GM18519 (cell line): ENCODE results near the gene B4GALNT1.

Source experiments
- ATAC-seq: cut with Tn5 transposase; IDR thresholded peaks from one replicate; pipeline ENCODE4 v1.9.1; 2021; ENCODE audit warnings: mild to moderate bottlenecking, moderate library complexity; ENCODE audit not compliant: unreplicated experiment, low FRiP score

The B4GALNT1 gene

DNA sequence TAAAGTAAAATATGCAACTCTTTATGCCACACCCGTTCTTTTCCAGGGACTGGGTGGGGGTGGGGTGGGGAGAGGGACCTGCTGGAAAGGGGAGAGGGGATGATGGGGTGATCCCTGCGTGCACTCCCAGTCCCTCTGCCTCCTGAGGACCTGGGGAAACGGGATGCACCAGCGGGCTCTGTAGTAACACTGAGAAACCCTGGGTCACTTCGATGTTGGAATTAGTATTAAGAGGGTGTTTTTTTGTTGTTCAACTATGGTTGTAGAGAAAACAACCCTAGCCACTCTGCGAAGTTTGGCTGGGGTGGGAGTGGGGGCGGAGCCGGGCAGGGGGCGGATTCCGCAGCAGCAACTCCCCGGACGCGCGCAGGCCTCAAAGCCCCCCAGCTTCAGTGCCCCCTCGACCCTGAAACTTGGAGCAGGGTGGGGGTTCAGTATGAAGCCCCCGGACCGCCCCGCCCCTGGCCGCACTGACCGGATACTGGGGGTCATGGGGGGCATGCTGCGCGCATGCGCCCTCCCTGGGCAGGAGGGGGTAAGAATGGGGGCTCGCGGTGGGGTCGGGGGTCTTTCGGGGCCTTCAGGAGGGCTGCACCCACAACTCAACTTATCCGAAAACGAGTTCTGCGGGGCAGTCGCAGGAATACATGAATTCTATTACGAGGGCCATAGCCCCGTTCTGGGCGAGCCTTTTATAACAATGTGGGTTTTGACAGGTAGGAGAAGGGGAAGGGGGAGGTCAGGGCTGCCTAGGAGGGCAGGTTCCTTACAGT lies 23.0 kb downstream of the B4GALNT1 start:
- no peak for ATAC-seq

DNA sequence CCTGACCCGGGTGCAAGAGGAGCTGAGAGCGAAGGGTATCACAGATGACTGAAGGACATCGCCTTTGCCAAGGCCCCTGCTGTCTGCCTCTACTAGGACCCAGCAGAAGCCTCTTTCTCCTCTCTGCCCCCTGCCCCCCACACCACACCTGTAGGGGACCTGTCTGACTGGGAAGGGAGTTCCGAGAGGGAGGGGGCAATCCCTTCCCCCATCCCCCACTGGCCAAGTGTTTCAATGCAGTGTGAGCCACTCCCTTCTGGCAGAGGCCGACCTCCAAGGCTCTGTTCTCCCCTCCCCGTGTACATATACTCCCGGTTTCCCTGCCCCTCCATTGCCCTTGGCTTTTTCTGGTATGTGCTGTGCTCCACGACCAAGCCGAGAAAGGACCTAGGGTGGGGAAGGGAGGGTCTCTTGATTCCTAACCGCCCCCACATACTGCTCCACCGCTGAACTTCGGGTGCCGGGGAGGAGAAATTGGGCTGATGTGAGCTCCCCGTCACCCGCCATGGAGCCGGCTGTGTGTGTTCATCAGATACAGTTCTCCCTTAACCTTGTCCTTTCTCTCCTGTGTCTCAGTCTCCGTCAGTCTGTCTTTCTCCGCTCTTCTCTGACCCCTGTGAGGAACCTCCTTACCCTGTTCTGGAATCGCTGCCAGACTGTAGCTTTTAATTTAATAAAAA lies 23.8 kb downstream of the B4GALNT1 start:
- no peak for ATAC-seq

DNA sequence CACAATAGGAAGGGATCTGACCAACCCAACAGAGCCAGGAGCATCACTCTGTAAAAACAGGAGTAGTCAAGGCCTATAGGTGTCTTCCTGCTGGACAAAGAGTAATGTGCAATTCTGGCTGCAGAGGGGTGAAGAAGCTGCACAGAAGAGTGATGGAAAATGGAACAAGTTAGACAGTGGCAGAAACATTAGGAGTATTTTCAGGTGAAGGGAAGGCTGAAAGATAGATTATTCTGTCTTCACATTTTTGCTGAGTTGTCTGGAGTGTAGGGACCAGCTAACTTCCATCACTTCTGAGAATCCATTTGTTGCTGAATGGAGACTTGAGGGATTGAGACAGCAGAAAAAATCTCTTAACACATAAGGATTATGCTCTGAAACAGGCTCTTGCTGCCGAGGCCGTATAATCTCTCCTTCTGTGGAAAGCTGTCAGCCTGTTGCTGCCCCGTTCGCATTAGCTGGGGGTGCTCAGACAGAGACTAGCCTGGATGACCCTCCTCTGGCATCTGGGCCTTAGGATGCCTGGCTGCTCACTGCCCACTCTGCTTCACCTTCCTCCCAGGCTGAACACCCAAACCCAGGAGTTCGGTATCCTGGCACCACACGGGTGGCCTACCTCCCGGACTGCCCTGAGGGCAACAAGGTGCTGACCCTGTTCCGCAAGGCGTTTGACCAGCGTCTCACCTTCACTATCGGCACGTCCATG lies 24.9 kb downstream of the B4GALNT1 start:
- ATAC-seq, result no peak

DNA sequence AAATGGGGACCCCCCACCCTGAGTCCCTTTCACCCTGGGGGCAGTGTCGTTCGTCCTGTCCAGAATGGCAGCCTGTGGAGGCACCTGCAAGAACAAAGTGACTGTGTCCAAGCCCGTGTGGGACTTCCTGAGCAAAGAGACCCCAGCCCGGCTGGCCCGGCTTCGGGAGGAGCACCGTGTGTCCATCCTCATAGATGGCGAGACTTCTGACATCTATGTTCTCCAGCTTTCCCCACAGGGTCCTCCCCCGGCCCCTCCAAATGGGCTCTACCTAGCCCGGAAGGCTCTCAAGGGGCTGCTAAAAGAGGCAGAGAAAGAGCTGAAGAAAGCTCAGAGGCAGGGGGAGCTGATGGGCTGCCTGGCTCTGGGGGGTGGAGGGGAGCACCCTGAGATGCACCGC lies 26.2 kb downstream of the B4GALNT1 start:
- ATAC-seq, result no peak

DNA sequence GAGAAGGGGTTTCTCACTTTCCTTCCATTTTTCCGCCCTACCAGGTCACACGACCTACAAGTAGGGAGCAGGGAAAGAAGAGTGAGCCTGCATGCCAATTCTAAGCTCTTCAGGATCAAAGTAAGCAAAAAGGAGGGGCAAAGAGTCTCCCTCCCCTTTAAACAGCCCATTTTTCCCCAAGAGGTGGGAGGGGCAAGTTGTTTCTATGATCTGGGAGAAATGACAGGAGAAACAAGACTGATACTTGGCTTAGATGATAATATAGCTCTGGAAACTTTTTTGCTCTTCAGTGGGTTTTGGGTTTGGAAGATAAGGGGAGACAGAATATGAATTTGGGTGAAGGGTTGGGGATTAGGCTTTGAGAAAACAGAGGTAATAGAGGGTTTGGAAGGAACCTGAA lies 26.6 kb downstream of the B4GALNT1 start:
- ATAC-seq, result no peak

DNA sequence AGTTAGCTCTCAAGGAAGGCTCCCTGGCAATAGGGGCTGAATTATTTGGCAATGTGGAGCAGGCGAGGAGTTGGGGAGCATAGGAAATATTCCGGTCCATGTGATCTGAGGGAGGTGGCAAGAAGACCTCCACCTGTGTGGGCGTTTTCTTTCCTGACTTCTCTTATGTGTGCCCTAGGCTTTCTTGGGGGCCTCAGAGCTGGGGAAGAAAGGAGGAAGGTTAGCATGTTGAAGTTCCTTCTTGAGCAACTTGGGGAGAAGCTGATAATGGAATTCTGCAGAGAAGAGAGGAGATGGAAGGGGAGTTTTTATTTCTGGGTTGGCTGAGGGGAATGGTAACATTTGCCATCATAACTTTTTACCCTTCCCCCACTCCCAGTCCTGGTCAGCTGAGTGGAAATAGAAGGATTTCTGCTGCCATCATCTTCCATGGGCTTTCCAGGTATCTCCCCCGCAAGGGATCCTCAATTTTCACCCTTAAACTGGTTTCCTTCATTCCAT lies 27.1 kb downstream of the B4GALNT1 start:
- no peak for ATAC-seq

DNA sequence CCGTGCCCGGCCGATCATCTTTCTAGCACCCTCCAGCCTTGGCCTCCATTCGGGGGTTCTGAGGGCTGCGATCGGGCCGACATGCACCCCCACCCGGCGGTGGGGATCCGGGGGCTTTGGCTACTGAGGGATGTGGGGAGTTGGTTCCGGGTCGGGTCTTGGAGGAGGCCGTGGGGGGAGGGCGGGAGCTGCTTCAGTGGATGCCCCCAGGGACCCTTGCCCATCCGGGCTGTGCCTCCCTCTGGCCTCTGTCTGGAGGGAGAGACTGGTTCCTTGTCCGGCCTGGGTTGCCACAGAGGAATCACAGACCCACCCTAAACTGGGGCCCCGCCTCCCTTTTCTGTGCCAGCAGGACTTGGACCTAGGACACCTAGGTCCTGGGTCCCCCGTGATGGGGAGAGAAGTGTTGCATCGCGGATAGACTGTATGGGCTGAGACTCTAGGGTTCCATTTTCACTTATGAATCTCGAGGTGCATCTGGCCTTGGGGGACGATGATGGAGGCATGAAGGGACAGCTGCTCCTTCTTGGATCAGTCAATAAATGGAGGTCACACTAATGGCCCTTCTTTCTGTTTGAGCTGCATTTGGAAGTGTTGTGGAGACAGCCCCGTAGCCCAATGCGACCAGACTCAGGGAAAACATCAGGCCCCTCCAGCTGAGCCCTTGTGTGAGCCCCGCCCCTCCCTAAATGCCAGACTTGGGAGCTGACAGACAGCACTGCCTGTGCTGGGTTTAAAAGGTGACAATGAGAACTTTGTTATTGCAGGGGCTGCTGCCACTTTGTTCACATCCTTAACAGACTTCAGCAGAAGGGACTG lies 27.8 kb downstream of the B4GALNT1 start:
- ATAC-seq, result no peak

DNA sequence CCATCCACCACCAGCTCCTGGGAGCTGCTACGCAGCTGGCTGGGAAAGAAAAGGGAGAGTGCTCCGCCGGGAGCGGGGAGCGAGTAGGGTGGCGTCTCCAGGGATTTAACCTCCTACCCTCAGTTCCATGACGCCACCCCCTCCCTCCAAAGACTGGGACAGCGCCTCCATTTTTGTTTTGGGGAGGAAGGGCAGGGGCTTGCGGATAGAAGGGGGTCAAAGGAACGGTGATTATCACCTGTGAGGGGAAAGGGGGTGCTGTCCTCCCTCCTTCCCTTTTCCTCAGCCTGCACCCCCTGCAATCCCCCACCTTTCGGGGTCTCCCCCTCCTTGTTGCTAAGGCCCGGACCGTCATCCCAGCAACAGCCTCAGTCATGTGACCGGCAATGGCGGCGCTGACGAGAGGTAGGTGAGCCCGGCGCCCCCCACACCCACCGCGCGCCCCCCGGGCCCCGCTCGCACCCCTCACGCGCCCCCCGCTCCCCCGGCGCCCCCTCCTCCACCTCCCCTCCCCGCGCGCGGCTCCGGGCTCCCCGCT lies 28.5 kb downstream of the B4GALNT1 start, which contains the start of gene DTX3:
Gene DTX3 (plus strand): TSS at position 371 of the 538 bp plus-strand sequence. CDS start 1,694 bp downstream, outside the sequence.
- ATAC-seq, result no peak

DNA sequence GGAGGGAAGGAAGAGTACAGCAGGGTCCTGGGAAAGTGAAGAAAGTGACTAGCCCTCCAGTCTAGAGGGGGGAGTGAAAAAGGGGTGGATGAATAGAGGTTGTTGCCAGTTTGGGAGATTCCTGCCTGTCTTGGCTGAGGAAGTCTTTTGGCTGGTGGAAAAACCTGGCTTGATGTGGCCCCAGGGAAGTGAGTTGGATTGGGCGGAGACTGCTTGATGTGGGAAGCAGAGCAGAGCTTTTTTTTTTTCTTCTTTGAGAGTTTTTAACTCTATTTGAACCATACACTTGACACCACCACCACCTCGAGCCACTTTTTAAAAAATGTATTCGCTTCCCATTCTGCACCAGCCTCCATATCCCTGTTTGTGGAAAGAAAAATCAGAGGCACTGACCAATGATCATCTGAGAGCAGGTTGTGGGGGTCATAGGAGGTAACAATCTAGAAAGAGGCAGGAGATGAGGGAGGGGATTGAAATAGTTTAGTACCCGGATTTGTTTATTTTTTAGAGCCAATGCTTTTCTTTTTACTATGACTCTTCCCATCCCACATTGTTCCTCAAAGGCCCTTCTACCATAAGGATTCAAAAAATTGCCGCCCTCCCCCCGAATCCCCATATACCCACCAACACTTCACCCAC lies 29.1 kb downstream of the B4GALNT1 start:
- ATAC-seq, result no peak

DNA sequence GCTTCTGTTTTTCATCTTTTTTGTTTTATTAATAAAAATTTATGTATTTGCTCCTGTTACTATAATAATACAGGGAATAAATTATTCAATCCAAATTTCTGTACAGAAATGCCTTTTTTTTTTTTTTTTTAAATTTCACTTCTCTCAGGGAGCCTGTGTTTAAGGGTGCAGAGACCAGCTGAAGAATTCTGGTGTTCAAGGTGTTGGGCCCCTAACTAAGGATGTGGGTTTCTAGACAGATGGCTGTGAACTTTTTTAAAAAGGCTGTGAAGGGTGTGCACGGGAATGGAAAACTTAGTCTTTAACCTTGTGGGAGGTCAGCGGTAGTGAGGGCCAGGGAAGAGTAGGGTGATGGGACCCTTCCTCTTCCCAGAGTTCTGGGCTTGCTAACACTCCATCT lies 29.7 kb downstream of the B4GALNT1 start:
- ATAC-seq, result no peak

DNA sequence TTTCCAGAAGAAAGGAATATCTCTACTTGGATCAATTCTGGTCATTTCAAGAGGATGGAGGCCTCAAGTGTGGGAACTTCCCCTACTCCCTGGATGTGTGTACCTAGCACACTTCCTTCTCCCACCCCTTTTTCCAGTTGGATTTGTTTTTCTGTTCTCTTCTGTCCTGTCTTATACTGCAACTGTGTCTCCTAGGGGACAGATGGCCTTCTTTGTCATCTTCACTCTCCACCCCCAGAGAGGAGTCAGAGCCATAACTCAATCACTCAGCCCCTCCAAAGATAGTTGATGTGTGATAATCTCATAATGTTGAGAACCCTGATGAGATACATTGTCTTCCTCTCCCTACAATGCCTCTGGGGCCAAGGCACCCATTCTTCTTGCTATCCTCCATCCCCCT lies 30.5 kb downstream of the B4GALNT1 start:
- ATAC-seq, result no peak

DNA sequence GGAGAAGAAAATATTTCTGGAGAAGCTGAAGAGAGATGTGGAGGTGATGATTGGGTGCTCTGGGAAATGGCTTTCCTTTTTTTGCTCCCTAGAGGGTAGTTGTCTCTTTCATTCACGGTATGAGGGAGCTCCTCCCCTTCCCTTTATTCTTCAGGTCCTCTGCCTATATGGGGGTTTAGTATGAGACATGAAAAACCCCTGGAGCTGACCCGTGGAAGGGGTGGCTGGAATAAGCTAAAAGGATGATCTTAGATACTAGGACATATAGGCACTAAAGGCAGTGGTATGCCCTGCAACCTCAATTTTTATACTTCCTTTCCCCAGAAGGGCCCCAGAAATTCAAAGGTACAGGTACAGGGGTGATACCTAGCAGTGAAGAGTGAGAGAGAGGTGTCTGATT lies 32.6 kb downstream of the B4GALNT1 start:
- no peak for ATAC-seq

DNA sequence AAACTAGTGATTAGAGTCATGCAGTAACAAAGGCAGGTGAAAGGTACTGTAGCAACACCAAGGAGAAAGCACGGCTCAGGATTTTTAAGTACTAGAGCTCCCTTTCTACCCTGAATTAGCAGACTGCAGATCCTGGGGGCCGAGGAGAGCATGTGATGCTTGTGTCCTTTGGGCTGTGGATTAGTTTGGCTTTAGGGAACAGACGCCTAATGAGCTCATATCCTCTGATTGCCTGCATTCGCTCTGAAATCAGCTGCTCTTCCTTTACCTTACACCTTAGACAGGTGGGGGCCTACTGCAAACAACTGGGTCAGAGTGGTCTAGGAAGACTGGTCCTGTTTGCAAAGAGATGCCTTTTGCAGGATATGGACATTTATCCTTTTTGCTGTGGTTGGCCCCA lies 39.8 kb downstream of the B4GALNT1 start:
- no peak for ATAC-seq

DNA sequence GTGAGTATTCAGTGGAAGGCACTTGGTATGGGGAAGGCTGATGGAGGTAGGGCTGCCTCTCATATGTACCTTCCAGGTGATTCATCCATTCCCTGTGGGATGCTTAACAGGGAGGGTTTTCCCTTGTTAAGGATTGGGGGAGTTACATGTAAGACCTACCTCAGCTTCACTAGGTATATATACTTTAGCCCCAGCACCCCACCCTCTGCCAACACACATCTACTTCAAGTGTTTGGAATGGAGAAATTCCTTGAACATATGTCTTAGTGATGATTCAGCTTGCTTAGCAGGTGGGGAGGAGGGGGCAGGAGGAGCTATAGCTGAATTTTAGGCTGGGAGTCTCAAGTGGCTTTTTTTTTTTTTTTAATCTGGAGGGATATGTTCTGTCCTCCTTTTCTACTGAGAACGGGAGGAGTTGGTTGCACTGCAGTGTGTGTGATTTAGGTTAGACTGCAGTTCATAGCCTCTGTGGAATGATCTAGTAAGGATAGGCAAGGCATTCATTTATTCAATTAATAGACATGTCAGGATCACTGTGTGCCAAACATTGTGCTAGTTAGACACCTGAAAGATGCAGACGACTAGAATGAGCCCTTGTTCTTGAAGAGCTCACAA lies 40.3 kb downstream of the B4GALNT1 start:
- ATAC-seq, result no peak

DNA sequence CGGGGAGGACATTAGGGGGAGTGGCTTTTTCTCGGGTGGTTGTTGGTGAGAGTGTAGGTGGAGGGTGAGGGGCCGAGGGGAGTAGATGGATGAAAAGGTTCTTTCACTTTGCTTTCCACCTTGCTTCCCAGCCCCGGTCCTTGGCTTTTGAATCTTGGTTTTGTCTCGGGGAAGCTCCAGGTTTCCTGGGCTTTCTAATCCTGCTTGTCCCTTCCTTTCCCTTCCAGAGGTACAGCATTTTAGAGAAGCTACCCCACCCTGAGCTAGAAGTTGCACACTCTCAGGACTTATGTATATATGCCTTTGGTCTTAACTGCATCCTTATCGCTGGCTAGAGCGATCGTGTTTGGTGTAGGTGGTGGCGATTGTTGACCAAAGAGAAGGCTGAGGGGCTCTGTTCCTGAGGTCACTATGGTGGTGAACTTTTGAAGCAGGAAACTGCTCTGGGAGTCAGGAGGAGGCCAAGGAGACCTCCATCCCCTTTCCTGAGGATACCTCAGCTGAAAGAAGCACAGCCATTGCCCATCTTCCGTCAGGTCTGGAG lies 41.1 kb downstream of the B4GALNT1 start:
- no peak for ATAC-seq

DNA sequence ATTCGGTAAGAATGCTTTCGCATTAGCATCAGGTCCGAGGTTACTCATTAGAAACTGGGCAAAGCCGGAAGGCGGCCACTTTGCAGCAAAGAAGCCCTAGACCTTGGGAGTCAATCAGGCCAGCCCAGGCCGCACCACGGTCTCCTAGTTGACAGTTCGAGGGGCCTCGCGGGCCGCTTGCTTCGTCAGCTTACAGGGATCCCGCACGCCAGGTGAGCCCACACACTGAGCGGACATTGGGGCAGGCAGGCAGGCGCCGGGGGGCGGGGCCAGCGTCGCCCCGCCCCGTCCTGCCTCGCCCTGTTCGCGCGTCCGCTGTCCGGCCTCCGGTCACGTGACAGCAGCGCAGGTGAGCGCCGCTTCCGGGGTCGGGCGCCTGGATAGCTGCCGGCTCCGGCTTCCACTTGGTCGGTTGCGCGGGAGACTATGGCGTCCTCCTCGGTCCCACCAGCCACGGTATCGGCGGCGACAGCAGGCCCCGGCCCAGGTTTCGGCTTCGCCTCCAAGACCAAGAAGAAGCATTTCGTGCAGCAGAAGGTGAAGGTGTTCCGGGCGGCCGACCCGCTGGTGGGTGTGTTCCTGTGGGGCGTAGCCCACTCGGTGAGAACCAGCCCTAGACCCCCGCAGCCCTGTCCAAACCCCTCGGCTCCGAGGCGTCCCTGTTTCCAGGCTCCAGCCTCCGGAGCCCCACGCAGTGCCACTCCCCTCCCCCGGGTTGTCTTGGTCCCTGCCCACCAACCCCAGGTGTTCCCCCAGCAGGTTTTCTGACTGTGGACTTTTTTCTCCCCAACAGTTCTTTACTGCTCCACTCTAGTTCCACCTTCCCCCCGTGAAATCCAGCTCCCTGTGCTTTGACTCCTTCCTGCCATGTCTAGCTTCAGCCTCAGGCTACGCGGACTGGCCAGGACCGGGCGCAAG lies 41.9 kb downstream of the B4GALNT1 start, which contains the start of gene PIP4K2C:
Gene PIP4K2C (plus strand): TSS at position 329 of the 918 bp plus-strand sequence. CDS start 98 bp downstream, at position 427.
- ATAC-seq, result peak; percentile 85

DNA sequence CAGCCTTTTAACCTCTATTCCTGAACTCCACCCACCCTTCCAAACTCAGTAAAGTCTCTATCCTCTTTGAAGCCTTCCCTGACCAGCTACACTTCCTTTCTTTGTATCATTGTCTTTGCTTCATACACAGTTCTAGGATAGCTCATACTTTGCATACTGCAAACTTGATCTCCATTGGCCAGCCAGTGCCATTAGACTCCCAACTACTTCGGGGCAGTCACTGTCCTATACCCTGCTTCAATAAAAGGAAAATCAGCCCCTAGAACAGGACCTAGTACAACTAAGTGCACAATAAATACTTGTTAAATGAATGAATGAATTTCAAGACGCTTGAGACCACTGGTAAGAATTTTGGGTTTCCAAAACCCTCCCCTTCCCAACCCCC lies 42.5 kb downstream of the B4GALNT1 start:
- no peak for ATAC-seq
